ENCODE measurements around the gene IDI2. TPM values are rescaled to one million over a fixed set of nuclear protein-coding genes. Genes with fewer than 3 reads are reported as not detected.

The IDI2 gene
- total and polyA plus RNA-seq, 2 of the 13 experiments (the other 11 are each of a cell fraction or from before 2014, with no cell fraction given) = not detected

- TF ChIP-seq ZNF142 (CRISPR knock-in tag; IDR thresholded peaks at IDR 0.05) = 0 out of 2 replicates have a peak, but pooled peaks have one; percentile 41
- peak; percentile 57 for TF ChIP-seq MED8 (CRISPR knock-in tag; IDR thresholded peaks at IDR 0.05; ENCODE audit: insufficient replicate concordance)
- TF ChIP-seq, protein P1, sequence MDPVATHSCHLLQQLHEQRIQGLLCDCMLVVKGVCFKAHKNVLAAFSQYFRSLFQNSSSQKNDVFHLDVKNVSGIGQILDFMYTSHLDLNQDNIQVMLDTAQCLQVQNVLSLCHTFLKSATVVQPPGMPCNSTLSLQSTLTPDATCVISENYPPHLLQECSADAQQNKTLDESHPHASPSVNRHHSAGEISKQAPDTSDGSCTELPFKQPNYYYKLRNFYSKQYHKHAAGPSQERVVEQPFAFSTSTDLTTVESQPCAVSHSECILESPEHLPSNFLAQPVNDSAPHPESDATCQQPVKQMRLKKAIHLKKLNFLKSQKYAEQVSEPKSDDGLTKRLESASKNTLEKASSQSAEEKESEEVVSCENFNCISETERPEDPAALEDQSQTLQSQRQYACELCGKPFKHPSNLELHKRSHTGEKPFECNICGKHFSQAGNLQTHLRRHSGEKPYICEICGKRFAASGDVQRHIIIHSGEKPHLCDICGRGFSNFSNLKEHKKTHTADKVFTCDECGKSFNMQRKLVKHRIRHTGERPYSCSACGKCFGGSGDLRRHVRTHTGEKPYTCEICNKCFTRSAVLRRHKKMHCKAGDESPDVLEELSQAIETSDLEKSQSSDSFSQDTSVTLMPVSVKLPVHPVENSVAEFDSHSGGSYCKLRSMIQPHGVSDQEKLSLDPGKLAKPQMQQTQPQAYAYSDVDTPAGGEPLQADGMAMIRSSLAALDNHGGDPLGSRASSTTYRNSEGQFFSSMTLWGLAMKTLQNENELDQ (CRISPR knock-in tag; IDR thresholded peaks at IDR 0.05; ENCODE audit: borderline replicate concordance) = no peak; the same call in 1 of the 2 replicates
- peak; percentile 43; the same call in 1 of the 2 replicates for TF ChIP-seq NAIF1 (CRISPR knock-in tag; IDR thresholded peaks at IDR 0.05; ENCODE audit: borderline replicate concordance)
- TF ChIP-seq SRSF1 (optimal IDR thresholded peaks at IDR 0.05; ENCODE audit: low read depth, low read length) = peak; percentile 64
- TF ChIP-seq ZNF501 (CRISPR knock-in tag; IDR thresholded peaks at IDR 0.05) = peak; percentile 96
- TF ChIP-seq CBX2 (IDR thresholded peaks at IDR 0.05; ENCODE audit: low read depth, low read length) = no peak
- no peak for TF ChIP-seq CBX2 (CRISPR knock-in tag; IDR thresholded peaks at IDR 0.05; ENCODE audit: low read depth)
- peak; percentile 22; the same call in 1 of the 2 replicates for TF ChIP-seq MIER3 (CRISPR knock-in tag; IDR thresholded peaks at IDR 0.05; ENCODE audit: borderline replicate concordance)
- TF ChIP-seq ZNF350 (CRISPR knock-in tag; IDR thresholded peaks at IDR 0.05; ENCODE audit: borderline replicate concordance, low read depth) = peak; percentile 84; the same call in 1 of the 2 replicates
- peak; percentile 77; the same call in 1 of the 2 replicates for TF ChIP-seq ZSCAN29 (CRISPR knock-in tag; conservative IDR thresholded peaks at IDR 0.05)
- TF ChIP-seq ZNF883 (CRISPR knock-in tag; IDR thresholded peaks at IDR 0.05; ENCODE audit: not compliant biosample characterization) = peak; percentile 88
- TF ChIP-seq SPEN (CRISPR knock-in tag; IDR thresholded peaks at IDR 0.05; ENCODE audit: low read depth) = peak; percentile 91; the same call in 1 of the 2 replicates
- TF ChIP-seq SMAD3 (CRISPR knock-in tag; IDR thresholded peaks at IDR 0.05) = peak; percentile 47; the same call in 1 of the 2 replicates
- peak; percentile 98 for TF ChIP-seq RBFOX2 (IDR thresholded peaks at IDR 0.05; ENCODE audit: low read depth, low read length)
- TF ChIP-seq AHR (CRISPR knock-in tag; IDR thresholded peaks at IDR 0.05) = no peak
- TF ChIP-seq KMT2A (CRISPR knock-in tag; IDR thresholded peaks at IDR 0.05) = peak; percentile 80
- TF ChIP-seq SIX1 (CRISPR knock-in tag; IDR thresholded peaks at IDR 0.05; ENCODE audit: borderline replicate concordance) = peak; percentile 75; the same call in 1 of the 2 replicates
- TF ChIP-seq TP53 (CRISPR knock-in tag; conservative IDR thresholded peaks at IDR 0.05) = peak; percentile 86; the same call in 1 of the 2 replicates
- TF ChIP-seq, protein P2, sequence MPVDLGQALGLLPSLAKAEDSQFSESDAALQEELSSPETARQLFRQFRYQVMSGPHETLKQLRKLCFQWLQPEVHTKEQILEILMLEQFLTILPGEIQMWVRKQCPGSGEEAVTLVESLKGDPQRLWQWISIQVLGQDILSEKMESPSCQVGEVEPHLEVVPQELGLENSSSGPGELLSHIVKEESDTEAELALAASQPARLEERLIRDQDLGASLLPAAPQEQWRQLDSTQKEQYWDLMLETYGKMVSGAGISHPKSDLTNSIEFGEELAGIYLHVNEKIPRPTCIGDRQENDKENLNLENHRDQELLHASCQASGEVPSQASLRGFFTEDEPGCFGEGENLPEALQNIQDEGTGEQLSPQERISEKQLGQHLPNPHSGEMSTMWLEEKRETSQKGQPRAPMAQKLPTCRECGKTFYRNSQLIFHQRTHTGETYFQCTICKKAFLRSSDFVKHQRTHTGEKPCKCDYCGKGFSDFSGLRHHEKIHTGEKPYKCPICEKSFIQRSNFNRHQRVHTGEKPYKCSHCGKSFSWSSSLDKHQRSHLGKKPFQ (CRISPR knock-in tag; IDR thresholded peaks at IDR 0.05; ENCODE audit: insufficient replicate concordance) = peak; percentile 12
Measured at GRCh38 chr10:1048732-1049424, 23.2 kb upstream of the IDI2 start, which contains the start of gene IDI1 (continued).
